22Rv1 (cell line): ENCODE results near the gene CLCA1.

Experiments
- ZFX ChIP-seq: fragments of 450-650 bp; IDR thresholded peaks from 2 replicates; pipeline ENCODE4 v1.6.1; 2017; ENCODE audit warnings: antibody characterized with exemption, borderline replicate concordance
- TF ChIP-seq, protein P1 (sequence below): fragments of 450-650 bp; IDR thresholded peaks from 2 replicates; pipeline ENCODE4 v1.5.1; 2017; ENCODE audit warnings: mild to moderate bottlenecking

DNA sequence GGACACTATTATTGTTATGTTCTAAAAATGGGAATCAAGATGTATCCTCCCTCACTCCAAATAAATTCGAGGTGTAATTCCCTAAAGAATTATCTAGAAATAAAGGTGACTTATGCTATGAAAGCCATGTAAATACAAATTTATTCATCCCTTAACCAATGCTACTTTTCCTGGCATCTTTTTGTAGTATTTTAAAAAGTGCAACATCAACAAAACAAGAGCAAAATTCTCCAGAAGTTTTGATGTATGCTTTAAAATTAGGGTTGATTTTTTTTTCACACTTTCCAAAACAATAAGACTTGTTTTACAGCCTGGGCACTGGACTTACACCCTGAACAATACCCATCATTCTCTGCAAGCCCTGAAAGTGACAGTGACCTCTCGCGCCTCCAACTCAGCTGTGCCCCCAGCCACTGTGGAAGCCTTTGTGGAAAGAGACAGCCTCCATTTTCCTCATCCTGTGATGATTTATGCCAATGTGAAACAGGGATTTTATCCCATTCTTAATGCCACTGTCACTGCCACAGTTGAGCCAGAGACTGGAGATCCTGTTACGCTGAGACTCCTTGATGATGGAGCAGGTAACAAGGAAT, 21.4 kb upstream of the CLCA1 start:
- TF ChIP-seq, protein P1, sequence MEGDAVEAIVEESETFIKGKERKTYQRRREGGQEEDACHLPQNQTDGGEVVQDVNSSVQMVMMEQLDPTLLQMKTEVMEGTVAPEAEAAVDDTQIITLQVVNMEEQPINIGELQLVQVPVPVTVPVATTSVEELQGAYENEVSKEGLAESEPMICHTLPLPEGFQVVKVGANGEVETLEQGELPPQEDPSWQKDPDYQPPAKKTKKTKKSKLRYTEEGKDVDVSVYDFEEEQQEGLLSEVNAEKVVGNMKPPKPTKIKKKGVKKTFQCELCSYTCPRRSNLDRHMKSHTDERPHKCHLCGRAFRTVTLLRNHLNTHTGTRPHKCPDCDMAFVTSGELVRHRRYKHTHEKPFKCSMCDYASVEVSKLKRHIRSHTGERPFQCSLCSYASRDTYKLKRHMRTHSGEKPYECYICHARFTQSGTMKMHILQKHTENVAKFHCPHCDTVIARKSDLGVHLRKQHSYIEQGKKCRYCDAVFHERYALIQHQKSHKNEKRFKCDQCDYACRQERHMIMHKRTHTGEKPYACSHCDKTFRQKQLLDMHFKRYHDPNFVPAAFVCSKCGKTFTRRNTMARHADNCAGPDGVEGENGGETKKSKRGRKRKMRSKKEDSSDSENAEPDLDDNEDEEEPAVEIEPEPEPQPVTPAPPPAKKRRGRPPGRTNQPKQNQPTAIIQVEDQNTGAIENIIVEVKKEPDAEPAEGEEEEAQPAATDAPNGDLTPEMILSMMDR, result no peak
- no peak for TF ChIP-seq ZFX
